ENCODE data around the gene HMCES.
A peak's percentile ranks its signal among the peaks of the same experiment; 100 is the strongest.
"Not testable (repeated sequence)": the region's sequence is repeated elsewhere in the genome, so short reads cannot be mapped to it uniquely, and the experiment has no call there.

The HMCES gene

GRCh38 chr3:129259612-129260477 is 18.8 kb upstream of the HMCES start:
- no peak for DNase-seq

DNA sequence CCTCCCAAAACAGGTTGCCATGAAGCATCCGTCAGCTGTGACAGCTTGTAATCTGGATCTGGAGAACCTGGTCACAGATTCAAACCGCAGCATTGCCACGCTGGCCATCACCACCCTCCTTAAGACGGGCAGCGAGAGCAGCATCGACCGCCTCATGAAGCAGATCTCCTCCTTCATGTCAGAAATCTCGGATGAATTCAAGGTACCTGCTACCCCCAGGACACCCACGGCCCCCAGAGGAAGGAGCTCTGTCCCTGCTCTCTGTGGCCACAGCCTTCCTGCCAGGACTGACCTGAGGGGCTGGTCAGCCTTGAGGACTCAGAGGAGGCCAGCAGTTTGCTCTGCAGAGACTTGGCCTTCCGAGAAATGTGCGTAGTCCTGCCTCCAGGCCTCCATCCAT is 18.1 kb upstream of the HMCES start:
- no peak for DNase-seq

- no peak for DNase-seq
Observed at GRCh38 chr3:129261894-129262293, 16.8 kb upstream of the HMCES start.

DNA sequence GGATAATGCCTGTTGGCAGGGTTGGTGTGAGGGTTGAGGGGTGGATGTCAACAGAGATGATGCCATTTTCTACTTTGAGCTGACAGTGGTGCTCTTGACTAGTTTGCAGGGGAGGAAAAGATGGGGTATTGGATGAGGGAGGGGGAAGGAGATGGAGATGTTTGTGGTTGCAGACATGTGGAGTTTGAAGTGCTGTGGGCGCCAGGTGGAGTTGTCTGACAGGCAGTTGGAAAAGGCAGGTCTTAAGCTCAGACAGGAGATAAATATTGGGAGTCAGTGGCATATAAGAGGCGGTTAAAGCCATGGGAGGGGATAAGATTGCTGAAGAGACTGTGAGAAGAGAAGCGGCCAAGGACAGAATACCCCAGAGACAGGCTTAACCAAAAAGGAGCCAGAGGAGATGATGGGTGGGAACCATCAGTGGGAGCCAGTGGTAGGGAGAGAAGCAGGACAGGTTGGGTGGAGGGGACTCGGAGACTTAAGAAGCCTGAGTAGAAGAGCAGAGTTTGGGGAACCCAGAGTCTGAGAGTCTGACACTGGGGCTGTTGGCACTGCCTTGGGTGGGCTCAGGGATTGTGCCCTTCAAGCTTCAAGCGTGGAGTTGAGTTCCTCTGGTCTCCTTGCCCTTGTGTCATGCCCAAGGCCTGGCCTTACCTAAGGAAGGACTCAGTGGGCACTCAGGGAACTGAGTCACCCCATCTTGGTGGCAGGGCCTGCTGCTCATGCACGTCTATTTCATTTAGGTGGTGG is 15.3 kb upstream of the HMCES start:
- no peak for DNase-seq

DNA sequence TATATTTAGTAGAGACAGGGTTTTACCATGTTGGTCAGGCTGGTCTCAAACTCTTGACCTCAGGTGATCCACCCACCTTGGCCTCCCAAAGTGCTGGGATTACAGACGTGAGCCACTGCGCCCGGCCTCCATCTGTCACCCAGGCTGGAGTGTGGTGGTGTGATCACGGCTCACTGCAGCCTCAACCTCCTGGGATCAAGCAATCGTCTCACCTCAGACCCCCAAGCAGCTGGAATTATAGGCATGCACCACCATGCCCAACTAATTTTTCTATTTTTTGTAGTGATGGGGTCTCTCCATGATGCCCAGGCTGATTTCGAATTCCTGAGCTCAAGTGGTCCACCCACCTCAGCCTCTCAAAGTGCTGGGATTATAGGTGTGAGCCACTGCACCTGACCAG is 13.7 kb upstream of the HMCES start:
- DNase-seq: not testable (repeated sequence)

- DNase-seq: no peak
Observed at GRCh38 chr3:129266651-129267050, 12.0 kb upstream of the HMCES start.

DNA sequence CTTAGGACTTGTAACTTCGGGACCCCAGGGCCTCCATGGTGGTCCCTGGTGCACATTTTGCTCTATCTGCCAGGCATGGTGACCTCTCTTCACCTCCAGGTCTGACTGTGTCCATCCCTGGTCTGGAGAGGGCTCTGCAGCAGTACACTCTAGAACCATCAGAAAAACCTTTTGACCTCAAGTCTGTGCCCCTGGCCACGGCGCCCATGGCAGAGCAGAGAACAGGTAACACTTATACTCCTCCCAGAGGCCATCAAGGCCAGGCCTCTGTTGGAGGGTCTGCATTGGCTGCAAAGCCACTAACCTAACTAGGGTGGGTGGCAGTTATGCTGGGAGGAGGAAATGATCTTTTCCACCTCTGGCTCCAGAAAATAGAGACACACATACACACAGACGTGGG is 10.3 kb upstream of the HMCES start:
- DNase-seq: no peak

- DNase-seq: no peak
Observed at GRCh38 chr3:129271674-129272073, 7.0 kb upstream of the HMCES start.

DNA sequence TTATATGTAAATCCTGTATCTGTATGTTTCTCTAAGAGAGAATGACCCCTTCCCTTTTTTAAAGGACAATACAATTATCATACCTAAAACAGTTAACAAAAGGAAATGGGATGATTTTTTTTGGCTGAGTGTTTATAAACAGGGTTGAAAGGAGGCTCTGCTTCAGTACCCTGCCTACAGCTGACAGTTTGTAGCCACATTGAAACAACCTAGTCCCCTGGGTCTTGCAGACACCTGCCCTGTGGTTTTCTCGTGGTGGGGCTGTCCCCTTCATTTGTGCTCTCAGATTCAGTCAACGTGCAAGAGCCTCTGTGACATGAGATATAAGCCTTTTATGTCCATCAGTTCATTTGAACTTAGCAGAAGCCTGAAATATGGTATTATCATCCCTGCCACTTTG is 2.3 kb upstream of the HMCES start:
- DNase-seq: no peak

DNA sequence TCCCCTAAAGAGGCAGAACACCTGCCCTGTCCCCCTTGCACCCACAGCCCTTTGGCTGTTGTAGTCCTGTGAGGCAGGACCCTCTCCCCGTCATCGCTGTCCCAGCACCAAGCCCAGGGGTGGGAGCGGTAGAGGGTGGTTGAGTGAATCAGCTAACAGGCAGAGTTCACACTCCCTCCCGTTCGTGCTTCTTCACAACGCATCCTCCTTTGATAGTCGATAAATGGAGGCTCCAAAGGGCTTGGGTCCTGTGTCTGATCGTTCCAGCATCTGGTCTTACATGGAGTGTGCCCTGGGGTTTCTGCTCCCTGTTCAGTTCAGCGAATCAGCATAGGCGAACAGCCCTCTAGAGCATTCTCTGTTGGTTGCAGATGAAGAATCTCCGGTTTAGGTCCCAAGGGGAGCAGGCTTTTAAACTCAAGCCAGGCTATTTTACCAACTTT is 820 bp upstream of the HMCES start:
- DNase-seq: no peak

GRCh38 chr3:129278966-129279906 is 566 bp downstream of the HMCES start:
- peak; percentile 43 to 53 for DNase-seq

GRCh38 chr3:129280183-129280582 is 1.5 kb downstream of the HMCES start:
- no peak for DNase-seq

GRCh38 chr3:129281726-129282125 is 3.1 kb downstream of the HMCES start:
- DNase-seq: peak in 1 of 2 donors; percentile 38

DNA sequence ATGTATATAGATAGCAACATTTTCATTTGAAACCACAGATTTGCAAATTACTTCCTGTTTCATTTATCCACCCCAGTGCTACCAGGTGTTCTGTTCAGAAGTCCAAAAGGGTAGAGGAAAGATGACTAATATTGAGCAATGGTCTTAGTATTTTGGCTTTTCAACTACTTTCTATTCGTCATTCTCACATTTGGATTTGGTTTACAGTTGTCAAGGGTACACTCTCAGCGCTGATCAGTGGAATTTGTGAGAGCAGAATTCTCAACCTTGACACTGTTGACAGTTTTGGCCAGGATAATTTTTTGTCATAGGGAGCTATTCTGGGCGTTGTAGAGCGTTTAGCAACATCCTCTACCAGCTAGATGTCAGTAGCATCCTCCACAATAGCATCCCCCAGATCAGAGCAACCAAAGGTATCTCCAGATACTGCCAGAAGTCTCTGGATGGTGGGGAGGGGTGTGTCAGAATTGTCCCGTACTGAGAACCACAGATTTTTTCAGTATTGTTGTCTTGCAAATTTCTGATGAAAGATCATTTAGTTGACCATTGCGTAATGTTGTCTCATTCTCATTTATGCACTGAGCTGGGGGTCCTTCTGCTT is 4.2 kb downstream of the HMCES start:
- no peak for DNase-seq

DNA sequence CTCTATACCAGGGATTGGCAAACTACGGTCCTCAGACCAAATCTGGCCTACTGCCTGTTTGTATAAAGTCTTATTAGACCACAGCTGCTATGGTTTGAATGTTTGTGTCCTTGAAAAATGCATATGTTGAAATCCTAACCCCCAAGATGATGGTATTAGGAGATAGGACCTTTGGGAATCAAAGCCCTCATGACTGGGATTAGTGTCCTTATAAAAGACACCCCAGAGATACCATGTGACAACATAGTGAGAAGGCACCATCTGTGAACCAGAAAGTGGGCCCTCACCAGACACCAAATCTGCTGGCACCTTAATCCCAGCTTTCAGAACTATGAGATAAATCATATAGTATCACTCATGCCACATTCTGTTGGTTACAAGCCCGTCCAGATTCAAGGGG is 7.4 kb downstream of the HMCES start:
- DNase-seq: no peak

GRCh38 chr3:129288446-129288845 is 9.8 kb downstream of the HMCES start:
- no peak for DNase-seq

GRCh38 chr3:129289201-129289921 is 10.7 kb downstream of the HMCES start:
- no peak for DNase-seq

DNA sequence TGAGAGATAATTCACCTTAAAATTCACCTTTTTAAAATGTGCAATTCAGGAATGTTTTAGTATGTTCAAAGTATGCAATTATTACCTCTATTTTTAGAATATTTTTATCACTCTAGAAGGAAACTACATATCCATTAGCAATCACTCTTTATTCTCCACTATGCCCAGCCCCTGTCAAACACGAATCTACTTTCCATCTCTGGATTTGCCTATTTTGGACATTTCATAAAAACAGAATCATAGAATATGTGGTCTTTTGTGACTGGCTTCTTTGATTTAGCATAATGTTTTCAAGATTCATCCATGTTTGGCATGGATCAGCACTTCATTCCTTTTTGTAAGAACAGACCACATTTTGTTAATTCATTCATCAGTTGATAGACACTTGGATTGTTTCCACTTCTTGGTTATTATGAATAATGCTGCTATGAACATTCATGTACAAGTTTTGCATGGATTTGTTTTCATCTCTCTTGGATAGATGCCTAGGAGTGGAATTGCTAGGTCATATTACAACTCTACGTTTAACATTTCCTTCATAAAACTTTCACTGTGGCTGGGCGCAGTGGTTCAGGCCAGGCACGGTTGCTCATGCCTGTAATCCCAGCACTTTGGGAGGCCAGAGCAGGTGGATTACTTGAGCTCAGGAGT is 12.7 kb downstream of the HMCES start:
- DNase-seq: no peak

- no peak for DNase-seq
Observed at GRCh38 chr3:129295286-129295685, 16.6 kb downstream of the HMCES start.

- DNase-seq: no peak
Observed at GRCh38 chr3:129304146-129304961, 25.7 kb downstream of the HMCES start.

GRCh38 chr3:129304962-129305222 is 26.2 kb downstream of the HMCES start:
- DNase-seq: no peak
